ENCODE data around the gene MSRB1. TPM values are rescaled to one million over a fixed set of nuclear protein-coding genes. Genes with fewer than 3 reads are reported as not detected.

MSRB1 gene
- total RNA-seq, 1 donor from 2014 or later = 32.7 TPM

GRCh38 chr16:1950559-1950958, 7.6 kb upstream of the MSRB1 start:
- peak overlapping the region; percentile 89 for H3K27ac ChIP-seq (replicated peaks)
- intact Hi-C loops (cut with micrococcal nuclease) = no loop called here
- H3K4me3 ChIP-seq = peak overlapping the region; percentile 64
- DNase-seq = peak; percentile 64
- TF ChIP-seq CTCF (IDR thresholded peaks at IDR 0.05; ENCODE audit: borderline replicate concordance) = no peak
- no peaks in the 10 kb centered on the region for H3K9me3 ChIP-seq (replicated peaks)
- peaks cover 3% of the 10 kb centered on the region for H3K36me3 ChIP-seq
- H3K27me3 ChIP-seq (ENCODE audit: low read depth) = no peaks in the 10 kb centered on the region
- H3K4me1 ChIP-seq = peaks cover 35% of the 10 kb centered on the region

GRCh38 chr16:1950047-1950446, 7.0 kb upstream of the MSRB1 start:
- H3K4me1 ChIP-seq = peaks cover 35% of the 10 kb centered on the region
- H3K27me3 ChIP-seq (ENCODE audit: low read depth) = no peaks in the 10 kb centered on the region
- H3K9me3 ChIP-seq (replicated peaks) = no peaks in the 10 kb centered on the region
- peak overlapping the region; percentile 64 for H3K4me3 ChIP-seq
- intact Hi-C loops (cut with micrococcal nuclease) = no loop called here
- peaks cover 3% of the 10 kb centered on the region for H3K36me3 ChIP-seq
- peak overlapping the region; percentile 89 for H3K27ac ChIP-seq (replicated peaks)
- no peak for DNase-seq
- TF ChIP-seq CTCF (IDR thresholded peaks at IDR 0.05; ENCODE audit: borderline replicate concordance) = no peak

- H3K4me1 ChIP-seq = peaks cover 35% of the 10 kb centered on the region
- H3K27me3 ChIP-seq (ENCODE audit: low read depth) = no peaks in the 10 kb centered on the region
- peak overlapping the region; percentile 38 for H3K27ac ChIP-seq (replicated peaks)
- no peak for DNase-seq
- intact Hi-C loops (cut with micrococcal nuclease) = no loop called here
- no peaks in the 10 kb centered on the region for H3K9me3 ChIP-seq (replicated peaks)
- H3K4me3 ChIP-seq = no peak overlapping the region
- no peak for TF ChIP-seq CTCF (IDR thresholded peaks at IDR 0.05; ENCODE audit: borderline replicate concordance)
- H3K36me3 ChIP-seq = peaks cover 3% of the 10 kb centered on the region
Observed at GRCh38 chr16:1949507-1949906, 6.5 kb upstream of the MSRB1 start.

GRCh38 chr16:1947369-1947670, 4.3 kb upstream of the MSRB1 start:
- H3K4me3 ChIP-seq = no peak overlapping the region
- intact Hi-C loops (cut with micrococcal nuclease) = no loop called here
- TF ChIP-seq CTCF (IDR thresholded peaks at IDR 0.05; ENCODE audit: borderline replicate concordance) = no peak
- H3K27me3 ChIP-seq (ENCODE audit: low read depth) = no peaks in the 10 kb centered on the region
- DNase-seq = no peak
- H3K27ac ChIP-seq (replicated peaks) = peak overlapping the region; percentile 46
- H3K36me3 ChIP-seq = peaks cover 3% of the 10 kb centered on the region
- no peaks in the 10 kb centered on the region for H3K9me3 ChIP-seq (replicated peaks)
- H3K4me1 ChIP-seq = peaks cover 51% of the 10 kb centered on the region

GRCh38 chr16:1946495-1947368, 3.7 kb upstream of the MSRB1 start:
- Histone ChIP-seq H3K27me3 (ENCODE audit: low read depth) (no peaks in the 10 kb centered on the region), H3K9me3 (replicated peaks) (no peaks in the 10 kb centered on the region), H3K36me3 (peaks cover 3% of the 10 kb centered on the region), H3K27ac (replicated peaks) (peak overlapping the region; percentile 46), H3K4me3 (no peak overlapping the region), H3K4me1 (peaks cover 56% of the 10 kb centered on the region)
- DNase-seq = no peak
- no peak for TF ChIP-seq CTCF (IDR thresholded peaks at IDR 0.05; ENCODE audit: borderline replicate concordance)
- intact Hi-C loops (cut with micrococcal nuclease) = no loop called here

Measured in left ventricle myocardium inferior (tissue), 1 donor.